Suprapubic skin (tissue), 3 donors: Measurements from ENCODE around the gene PPM1F.

ENCODE experiments used
- EP300 ChIP-seq: sonication (generic); formaldehyde crosslinking; IDR thresholded peaks from one replicate; pipeline ENCODE4 v1.6.1; 2017; ENCODE audit warnings: antibody characterized with exemption
- POLR2A ChIP-seq, 2 donors: fragments of 450-650 bp; IDR thresholded peaks; one replicate each; pipeline ENCODE4 v1.6.1; 2017; ENCODE audit warnings: antibody characterized with exemption in 2 of 2, mild to moderate bottlenecking in 2 of 2, moderate library complexity in 2 of 2
- TF ChIP-seq, protein P1 (sequence below), 2 donors: fragments of 200-600 bp in 1 of 2; fragments of 450-650 bp in 1 of 2; sonication (generic) in 1 of 2; IDR thresholded peaks; one replicate each; pipeline ENCODE4 v1.5.1; 2016 to 2019; ENCODE audit warnings: antibody characterized with exemption in 2 of 2, mild to moderate bottlenecking in 1 of 2, moderate library complexity in 1 of 2

DNA sequence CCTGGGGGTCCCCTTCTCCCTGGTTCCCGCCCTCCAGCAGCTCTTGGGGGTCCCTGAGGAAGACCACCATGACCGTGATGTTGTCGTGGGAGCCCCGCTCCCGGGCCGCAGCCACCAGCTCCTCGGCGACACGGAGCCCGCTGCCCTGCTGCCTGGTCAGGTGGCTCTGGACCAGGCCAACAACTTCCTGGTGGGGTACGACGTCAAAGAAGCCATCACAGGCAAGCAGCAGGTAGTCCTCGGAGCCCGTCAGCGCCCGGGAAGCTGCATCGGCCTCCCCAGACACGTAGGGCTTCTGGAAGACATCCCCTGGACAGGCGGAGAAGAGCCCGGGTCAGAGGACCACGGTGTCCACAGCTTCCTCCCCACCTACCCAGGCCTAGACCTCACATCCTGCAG is 29.5 kb downstream of the PPM1F start:
- TF ChIP-seq, protein P1, sequence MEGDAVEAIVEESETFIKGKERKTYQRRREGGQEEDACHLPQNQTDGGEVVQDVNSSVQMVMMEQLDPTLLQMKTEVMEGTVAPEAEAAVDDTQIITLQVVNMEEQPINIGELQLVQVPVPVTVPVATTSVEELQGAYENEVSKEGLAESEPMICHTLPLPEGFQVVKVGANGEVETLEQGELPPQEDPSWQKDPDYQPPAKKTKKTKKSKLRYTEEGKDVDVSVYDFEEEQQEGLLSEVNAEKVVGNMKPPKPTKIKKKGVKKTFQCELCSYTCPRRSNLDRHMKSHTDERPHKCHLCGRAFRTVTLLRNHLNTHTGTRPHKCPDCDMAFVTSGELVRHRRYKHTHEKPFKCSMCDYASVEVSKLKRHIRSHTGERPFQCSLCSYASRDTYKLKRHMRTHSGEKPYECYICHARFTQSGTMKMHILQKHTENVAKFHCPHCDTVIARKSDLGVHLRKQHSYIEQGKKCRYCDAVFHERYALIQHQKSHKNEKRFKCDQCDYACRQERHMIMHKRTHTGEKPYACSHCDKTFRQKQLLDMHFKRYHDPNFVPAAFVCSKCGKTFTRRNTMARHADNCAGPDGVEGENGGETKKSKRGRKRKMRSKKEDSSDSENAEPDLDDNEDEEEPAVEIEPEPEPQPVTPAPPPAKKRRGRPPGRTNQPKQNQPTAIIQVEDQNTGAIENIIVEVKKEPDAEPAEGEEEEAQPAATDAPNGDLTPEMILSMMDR (IDR thresholded peaks at IDR 0.05): no peak
- TF ChIP-seq POLR2A (IDR thresholded peaks at IDR 0.05) (no peak), EP300 (no peak)
